SU-DHL-6 (cell line): ENCODE measurements around the gene KPNA3.

ENCODE experiments used
- H2AFZ ChIP-seq: fragments of 200-600 bp; sonication (generic); 2 replicates; pipeline ENCODE4 v1.6.1; 2014; ENCODE audit warnings: low read depth, mild to moderate bottlenecking, moderate library complexity, mixed read lengths, antibody characterized with exemption, low read length; ENCODE audit not compliant: severe bottlenecking
- H3F3A ChIP-seq: fragments of 200-600 bp; shearing (Covaris generic); 2 replicates; pipeline ENCODE4 v1.6.0; 2016; ENCODE audit warnings: antibody characterized with exemption, mild to moderate bottlenecking; ENCODE audit not compliant: insufficient read depth
- H3K27ac ChIP-seq: fragments of 200-600 bp; sonication (generic); 2 replicates; pipeline ENCODE4 v1.5.1; 2016; ENCODE audit warnings: low read depth, mild to moderate bottlenecking, low read length, moderate library complexity, mixed read lengths
- H3K27me3 ChIP-seq: fragments of 200-600 bp; sonication (generic), shearing (Covaris generic); 2 replicates; pipeline ENCODE4 v1.6.0; 2014; ENCODE audit warnings: mild to moderate bottlenecking, low read length
- H3K36me3 ChIP-seq: fragments of 200-600 bp; sonication (generic); 2 replicates; pipeline ENCODE4 v1.6.1; 2014; ENCODE audit warnings: mild to moderate bottlenecking, low read length, mixed read lengths
- H3K4me2 ChIP-seq: fragments of 300-600, 200-600 bp; shearing (Covaris generic), sonication (generic); 2 replicates; pipeline ENCODE4 v1.6.0; 2014; ENCODE audit warnings: low read length, low read depth, mild to moderate bottlenecking; ENCODE audit not compliant: poor library complexity, severe bottlenecking
- H3K4me3 ChIP-seq: fragments of 200-600 bp; sonication (generic); 2 replicates; pipeline ENCODE4 v1.5.1; 2014; ENCODE audit warnings: antibody characterized with exemption, low read length, mild to moderate bottlenecking, mixed read lengths; ENCODE audit not compliant: insufficient read depth, poor library complexity, severe bottlenecking
- H3K79me2 ChIP-seq: fragments of 200-600 bp; sonication (generic); 2 replicates; pipeline ENCODE4 v1.6.1; 2014; ENCODE audit warnings: mild to moderate bottlenecking, low read length, moderate library complexity; ENCODE audit not compliant: insufficient read depth
- H3K9ac ChIP-seq: fragments of 200-600 bp; sonication (generic); 2 replicates; pipeline ENCODE4 v1.7.0; 2014; ENCODE audit warnings: mild to moderate bottlenecking, low read length
- H3K9me2 ChIP-seq: fragments of 200-600 bp; sonication (generic); replicated peaks from 2 replicates; pipeline ENCODE4 v1.6.1; 2014; ENCODE audit warnings: low read length; ENCODE audit not compliant: insufficient read depth
- H3K9me3 ChIP-seq: fragments of 200-600 bp; sonication (generic); 2 replicates; pipeline ENCODE4 v1.6.1; 2014; ENCODE audit warnings: low read length, mixed read lengths; ENCODE audit not compliant: insufficient read depth
- H4K20me1 ChIP-seq: fragments of 200-600 bp; sonication (generic); 2 replicates; pipeline ENCODE4 v1.6.1; 2014; ENCODE audit warnings: low read depth, mild to moderate bottlenecking, antibody characterized with exemption, low read length, moderate library complexity, mixed read lengths
- EZH2phosphoT487 ChIP-seq: fragments of 200-600 bp; sonication (generic), shearing (Covaris generic); conservative IDR thresholded peaks from 2 replicates; pipeline ENCODE4 v1.6.1; 2018; ENCODE audit warnings: mild to moderate bottlenecking, antibody characterized with exemption, low read length, moderate library complexity, mixed read lengths
- TF ChIP-seq, protein P1 (sequence below): fragments of 200-600 bp; sonication (generic); IDR thresholded peaks from one replicate; pipeline ENCODE4 v1.5.1; 2017; ENCODE audit warnings: antibody characterized with exemption, mild to moderate bottlenecking, low read length, moderate library complexity; ENCODE audit not compliant: insufficient read depth, poor library complexity, severe bottlenecking

Gene KPNA3

DNA sequence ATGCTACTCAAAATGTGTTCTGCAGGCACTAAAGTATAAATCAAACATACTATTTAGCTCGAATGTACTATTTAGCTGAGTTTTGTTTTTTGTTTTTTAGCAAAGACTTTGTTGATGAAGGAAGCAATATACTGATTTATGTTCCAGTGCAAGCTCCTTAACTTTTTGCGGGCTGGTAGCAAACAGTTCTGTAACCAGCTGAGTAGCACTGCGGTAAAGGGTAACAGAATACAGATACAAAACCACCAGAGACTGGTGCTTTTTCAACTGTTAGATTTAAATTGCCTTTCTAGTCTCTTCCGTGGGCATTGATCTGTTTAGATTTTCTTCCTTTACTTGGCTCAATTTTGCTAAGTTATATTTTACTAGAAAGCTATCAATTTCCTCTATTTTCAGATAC is 39.0 kb upstream of the KPNA3 start:
- Histone ChIP-seq H2AFZ (no peak overlapping the region), H3K36me3 (no peaks in the 10 kb centered on the region)

DNA sequence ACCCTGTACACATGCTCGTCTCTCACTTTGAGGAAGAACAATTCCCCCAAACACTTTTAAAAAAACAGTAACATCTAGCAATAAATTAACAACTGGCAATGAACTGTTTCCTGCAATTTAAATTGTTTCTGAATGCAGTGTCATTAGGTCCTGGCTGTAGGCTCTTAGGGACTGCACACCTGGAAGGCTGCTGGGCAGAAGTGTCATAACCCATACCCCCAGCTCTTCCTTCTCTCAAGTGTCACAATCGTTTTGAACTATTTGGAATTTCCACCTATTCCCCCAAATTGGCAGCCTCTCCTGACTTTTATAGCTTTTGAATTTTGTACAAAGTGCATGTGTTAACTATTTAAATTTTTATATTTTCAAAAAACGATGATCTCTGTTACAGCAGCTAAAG is 38.2 kb upstream of the KPNA3 start:
- Histone ChIP-seq H3K79me2 (no peaks in the 10 kb centered on the region), H3K9me2 (no peaks in the 10 kb centered on the region), H3K27ac (no peak overlapping the region), H3K9me3 (no peaks in the 10 kb centered on the region), H2AFZ (no peak overlapping the region), H3F3A (no peaks in the 10 kb centered on the region), H3K36me3 (no peaks in the 10 kb centered on the region), H3K27me3 (no peaks in the 10 kb centered on the region), H3K9ac (no peak overlapping the region), H3K4me2 (no peak overlapping the region), H4K20me1 (no peaks in the 10 kb centered on the region), H3K4me3 (no peak overlapping the region)
- TF ChIP-seq, protein P1, sequence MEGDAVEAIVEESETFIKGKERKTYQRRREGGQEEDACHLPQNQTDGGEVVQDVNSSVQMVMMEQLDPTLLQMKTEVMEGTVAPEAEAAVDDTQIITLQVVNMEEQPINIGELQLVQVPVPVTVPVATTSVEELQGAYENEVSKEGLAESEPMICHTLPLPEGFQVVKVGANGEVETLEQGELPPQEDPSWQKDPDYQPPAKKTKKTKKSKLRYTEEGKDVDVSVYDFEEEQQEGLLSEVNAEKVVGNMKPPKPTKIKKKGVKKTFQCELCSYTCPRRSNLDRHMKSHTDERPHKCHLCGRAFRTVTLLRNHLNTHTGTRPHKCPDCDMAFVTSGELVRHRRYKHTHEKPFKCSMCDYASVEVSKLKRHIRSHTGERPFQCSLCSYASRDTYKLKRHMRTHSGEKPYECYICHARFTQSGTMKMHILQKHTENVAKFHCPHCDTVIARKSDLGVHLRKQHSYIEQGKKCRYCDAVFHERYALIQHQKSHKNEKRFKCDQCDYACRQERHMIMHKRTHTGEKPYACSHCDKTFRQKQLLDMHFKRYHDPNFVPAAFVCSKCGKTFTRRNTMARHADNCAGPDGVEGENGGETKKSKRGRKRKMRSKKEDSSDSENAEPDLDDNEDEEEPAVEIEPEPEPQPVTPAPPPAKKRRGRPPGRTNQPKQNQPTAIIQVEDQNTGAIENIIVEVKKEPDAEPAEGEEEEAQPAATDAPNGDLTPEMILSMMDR: no peak
- no peak for TF ChIP-seq EZH2phosphoT487

More for the DNA sequence above, 39.0 kb upstream of the KPNA3 start:
- H3F3A ChIP-seq: no peaks in the 10 kb centered on the region
- H3K4me2 ChIP-seq: no peak overlapping the region
- TF ChIP-seq, protein P1: no peak
- no peak for TF ChIP-seq EZH2phosphoT487
- H3K9me2 ChIP-seq: no peaks in the 10 kb centered on the region
- no peaks in the 10 kb centered on the region for H3K27me3 ChIP-seq
- no peak overlapping the region for H3K9ac ChIP-seq
- no peaks in the 10 kb centered on the region for H3K9me3 ChIP-seq
- no peak overlapping the region for H3K27ac ChIP-seq
- H4K20me1 ChIP-seq: no peaks in the 10 kb centered on the region
- no peaks in the 10 kb centered on the region for H3K79me2 ChIP-seq
- no peak overlapping the region for H3K4me3 ChIP-seq

DNA sequence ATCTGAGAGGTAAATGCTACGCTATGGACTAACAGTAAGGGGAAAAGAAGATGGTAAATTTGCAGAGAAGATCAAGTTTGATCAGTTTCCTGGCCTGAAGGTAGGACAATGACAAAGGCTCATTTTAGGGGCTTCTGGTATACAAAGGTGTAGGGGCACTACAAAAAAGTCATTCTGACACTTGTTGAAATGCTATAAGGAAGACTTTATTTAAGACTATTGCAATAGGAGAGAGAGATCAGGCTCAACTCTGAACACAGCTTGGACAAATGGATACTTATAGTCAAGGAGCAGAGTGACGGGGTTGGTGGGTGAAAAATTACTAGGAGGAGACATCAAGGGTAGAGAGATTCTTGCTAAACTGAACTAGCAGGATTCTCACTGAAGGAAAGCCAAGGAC is 37.2 kb upstream of the KPNA3 start:
- Histone ChIP-seq H3K27ac (no peak overlapping the region), H3K27me3 (no peaks in the 10 kb centered on the region), H3K4me2 (no peak overlapping the region), H3K79me2 (no peaks in the 10 kb centered on the region), H3K36me3 (no peaks in the 10 kb centered on the region), H3K4me3 (no peak overlapping the region), H3K9me3 (no peaks in the 10 kb centered on the region), H3F3A (no peaks in the 10 kb centered on the region), H3K9me2 (no peaks in the 10 kb centered on the region), H4K20me1 (no peaks in the 10 kb centered on the region), H2AFZ (no peak overlapping the region), H3K9ac (no peak overlapping the region)
- TF ChIP-seq, protein P1: no peak
- no peak for TF ChIP-seq EZH2phosphoT487
